DND-41 (cell line): ENCODE data around the gene KRTCAP2.

Source experiments
- ATAC-seq: fragments of 200-7000 bp; cut with Tn5 transposase; 3 replicates; pipeline ENCODE4 v1.9.1; 2021; ENCODE audit warnings: low read depth; ENCODE audit not compliant: insufficient read depth
- DNase-seq: peaks from one replicate; pipeline ENCODE4 v3.0.0-alpha.2; 2020
- H2AFZ ChIP-seq: 2 replicates; pipeline ENCODE4 v1.6.0; 2012; ENCODE audit warnings: low read depth, low read length
- H3K27ac ChIP-seq: 2 replicates; pipeline ENCODE4 v1.5.1; 2012; ENCODE audit warnings: low read length, inconsistent platforms
- H3K27me3 ChIP-seq: fragments of 200-600 bp; sonication (generic); 2 replicates; pipeline ENCODE4 v1.6.0; 2012; ENCODE audit warnings: low read length, mild to moderate bottlenecking, inconsistent platforms; ENCODE audit not compliant: insufficient read depth, poor library complexity
- H3K36me3 ChIP-seq: 2 replicates; pipeline ENCODE4 v1.5.1; 2012; ENCODE audit warnings: low read length, inconsistent platforms; ENCODE audit not compliant: insufficient read depth
- H3K4me1 ChIP-seq: 2 replicates; pipeline ENCODE4 v1.5.1; 2012; ENCODE audit warnings: mild to moderate bottlenecking, low read length; ENCODE audit not compliant: insufficient read depth
- H3K4me2 ChIP-seq: 2 replicates; pipeline ENCODE4 v1.6.0; 2012; ENCODE audit warnings: mild to moderate bottlenecking, moderate library complexity, low read length, inconsistent platforms; ENCODE audit not compliant: insufficient read depth
- H3K4me3 ChIP-seq, 2 experiments: fragments of 200-600 bp in 1 of 2; shearing (Covaris generic) in 1 of 2; 2 replicates each; pipeline ENCODE4 v1.5.1; 2012 to 2016; ENCODE audit warnings: inconsistent platforms in 2 of 2, low read length in 2 of 2, mild to moderate bottlenecking in 2 of 2, low read depth in 1 of 2, moderate library complexity in 1 of 2
- H3K79me2 ChIP-seq: 2 replicates; pipeline ENCODE4 v1.6.0; 2012; ENCODE audit warnings: low read length, inconsistent platforms; ENCODE audit not compliant: insufficient read depth
- H3K9ac ChIP-seq: 2 replicates; pipeline ENCODE4 v1.6.0; 2012; ENCODE audit warnings: low read depth, mild to moderate bottlenecking, inconsistent platforms, low read length, moderate library complexity
- H3K9me3 ChIP-seq: 2 replicates; pipeline ENCODE4 v1.5.1; 2012; ENCODE audit warnings: low read length, moderate library complexity, mild to moderate bottlenecking, inconsistent platforms; ENCODE audit not compliant: insufficient read depth, severe bottlenecking
- H4K20me1 ChIP-seq: 2 replicates; pipeline ENCODE4 v1.6.0; 2012; ENCODE audit warnings: low read length; ENCODE audit not compliant: insufficient read depth
- EZH2 ChIP-seq: IDR thresholded peaks from 3 replicates; pipeline ENCODE4 v1.6.1; 2012; ENCODE audit warnings: borderline replicate concordance, low read depth, mild to moderate bottlenecking, moderate library complexity, low read length, inconsistent platforms; ENCODE audit not compliant: severe bottlenecking
- TF ChIP-seq, protein P1 (sequence below): IDR thresholded peaks from 2 replicates; pipeline ENCODE4 v1.5.1; 2012; ENCODE audit warnings: borderline replicate concordance, low read length, moderate library complexity, mild to moderate bottlenecking; ENCODE audit not compliant: poor library complexity, severe bottlenecking; ENCODE audit errors: extremely low read depth

KRTCAP2 gene

DNA sequence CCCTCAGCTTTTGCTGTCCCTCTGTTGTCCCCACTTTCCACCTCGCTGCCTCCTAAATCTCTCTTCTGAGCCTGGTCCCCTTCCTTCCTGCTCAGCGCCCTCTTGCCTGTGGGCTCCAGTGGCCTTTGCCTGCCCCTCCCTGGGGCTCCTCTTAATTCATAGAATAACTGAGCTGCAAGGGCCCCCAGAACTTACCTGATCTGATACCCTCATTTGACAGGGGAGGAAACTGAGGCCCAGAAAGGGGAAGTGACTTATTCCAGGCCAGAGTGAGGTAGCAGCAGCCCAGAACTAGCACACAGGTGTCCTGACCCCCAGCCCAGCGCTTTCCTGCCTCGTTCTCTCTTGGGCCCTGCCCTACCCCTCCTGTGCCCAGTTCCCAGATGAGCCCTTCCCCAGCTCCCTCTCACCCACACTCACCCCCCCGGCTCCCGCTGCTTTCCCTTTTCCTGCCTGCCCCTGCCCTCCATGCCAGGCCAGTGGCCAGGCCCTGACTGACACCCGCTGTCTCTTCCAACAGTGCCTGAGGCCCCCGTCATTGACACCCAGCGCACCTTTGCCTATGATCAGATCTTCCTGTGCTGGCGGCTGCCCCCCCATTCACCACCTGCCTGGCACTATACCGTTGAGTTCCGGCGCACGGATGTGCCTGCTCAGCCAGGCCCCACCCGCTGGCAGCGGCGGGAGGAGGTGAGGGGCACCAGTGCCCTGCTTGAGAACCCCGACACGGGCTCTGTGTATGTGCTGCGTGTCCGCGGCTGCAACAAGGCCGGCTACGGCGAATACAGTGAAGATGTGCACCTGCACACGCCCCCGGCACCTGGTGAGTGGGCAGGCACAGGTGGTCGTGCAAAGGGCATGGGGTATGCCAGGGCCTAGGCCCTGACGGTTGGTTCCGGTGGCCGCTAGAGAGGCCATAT, 6.3 kb upstream of the KRTCAP2 start:
- ATAC-seq, result no peak
- H2AFZ ChIP-seq, result no peak overlapping the region

DNA sequence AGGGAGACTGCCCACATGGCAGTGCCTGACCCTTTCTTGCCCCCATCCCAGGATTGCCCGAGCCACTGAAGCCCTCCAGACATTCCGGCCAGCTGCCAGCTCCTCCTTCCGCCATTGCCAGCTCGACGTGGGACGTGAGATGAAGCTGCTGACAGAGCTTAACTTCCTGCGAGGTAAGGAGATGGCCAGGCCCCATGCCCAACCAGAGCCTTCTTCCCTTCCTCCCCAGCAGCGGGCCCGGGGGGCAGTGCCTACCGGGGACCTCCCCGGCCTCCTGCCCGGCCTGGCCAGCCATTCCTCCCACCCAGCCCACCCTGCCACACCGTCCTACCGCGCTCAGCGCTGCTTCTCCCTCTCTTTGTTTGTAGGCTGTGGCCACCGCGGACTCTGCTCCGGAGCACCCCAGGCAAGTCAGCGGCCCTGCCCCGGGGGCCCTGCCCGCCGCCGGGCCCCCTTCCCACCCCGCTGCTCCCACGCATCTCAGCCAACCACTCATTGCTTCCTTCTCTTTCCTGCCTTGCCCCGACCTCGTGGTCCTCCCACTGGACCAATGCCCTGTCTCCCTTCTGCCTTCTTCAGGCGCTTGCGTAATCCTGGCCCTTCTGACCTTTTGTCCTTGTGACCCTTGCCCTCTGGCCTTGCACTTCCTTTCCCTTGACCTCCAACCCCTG, 5.5 kb upstream of the KRTCAP2 start:
- ATAC-seq (no peak), DNase-seq (no peak)
- TF ChIP-seq, protein P1, sequence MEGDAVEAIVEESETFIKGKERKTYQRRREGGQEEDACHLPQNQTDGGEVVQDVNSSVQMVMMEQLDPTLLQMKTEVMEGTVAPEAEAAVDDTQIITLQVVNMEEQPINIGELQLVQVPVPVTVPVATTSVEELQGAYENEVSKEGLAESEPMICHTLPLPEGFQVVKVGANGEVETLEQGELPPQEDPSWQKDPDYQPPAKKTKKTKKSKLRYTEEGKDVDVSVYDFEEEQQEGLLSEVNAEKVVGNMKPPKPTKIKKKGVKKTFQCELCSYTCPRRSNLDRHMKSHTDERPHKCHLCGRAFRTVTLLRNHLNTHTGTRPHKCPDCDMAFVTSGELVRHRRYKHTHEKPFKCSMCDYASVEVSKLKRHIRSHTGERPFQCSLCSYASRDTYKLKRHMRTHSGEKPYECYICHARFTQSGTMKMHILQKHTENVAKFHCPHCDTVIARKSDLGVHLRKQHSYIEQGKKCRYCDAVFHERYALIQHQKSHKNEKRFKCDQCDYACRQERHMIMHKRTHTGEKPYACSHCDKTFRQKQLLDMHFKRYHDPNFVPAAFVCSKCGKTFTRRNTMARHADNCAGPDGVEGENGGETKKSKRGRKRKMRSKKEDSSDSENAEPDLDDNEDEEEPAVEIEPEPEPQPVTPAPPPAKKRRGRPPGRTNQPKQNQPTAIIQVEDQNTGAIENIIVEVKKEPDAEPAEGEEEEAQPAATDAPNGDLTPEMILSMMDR, result no peak
- TF ChIP-seq EZH2, result no peak
- peaks cover 31% of the 10 kb centered on the region for H3K4me1 ChIP-seq
- no peaks in the 10 kb centered on the region for H3K79me2 ChIP-seq
- no peak overlapping the region for H3K4me2 ChIP-seq
- H3K4me3 ChIP-seq, result no peak overlapping the region
- H2AFZ ChIP-seq, result no peak overlapping the region
- peaks cover 12% of the 10 kb centered on the region; the same call in 1 of the 2 replicates for H3K36me3 ChIP-seq
- H3K27me3 ChIP-seq, result no peaks in the 10 kb centered on the region
- H3K9ac ChIP-seq, result no peak overlapping the region
- no peak overlapping the region for H3K27ac ChIP-seq
- no peaks in the 10 kb centered on the region for H3K9me3 ChIP-seq
- no peaks in the 10 kb centered on the region for H4K20me1 ChIP-seq

More for the DNA sequence above, 6.3 kb upstream of the KRTCAP2 start:
- Histone ChIP-seq H3K27me3 (no peaks in the 10 kb centered on the region), H3K9ac (no peak overlapping the region), H3K9me3 (no peaks in the 10 kb centered on the region), H4K20me1 (no peaks in the 10 kb centered on the region), H3K4me2 (no peak overlapping the region), H3K4me3 (no peak overlapping the region), H3K4me1 (peaks cover 23% of the 10 kb centered on the region), H3K36me3 (peaks cover 12% of the 10 kb centered on the region; the same call in 1 of the 2 replicates), H3K27ac (no peak overlapping the region), H3K79me2 (no peaks in the 10 kb centered on the region)
- no peak for TF ChIP-seq EZH2
- TF ChIP-seq, protein P1, result no peak
- DNase-seq, result no peak

DNA sequence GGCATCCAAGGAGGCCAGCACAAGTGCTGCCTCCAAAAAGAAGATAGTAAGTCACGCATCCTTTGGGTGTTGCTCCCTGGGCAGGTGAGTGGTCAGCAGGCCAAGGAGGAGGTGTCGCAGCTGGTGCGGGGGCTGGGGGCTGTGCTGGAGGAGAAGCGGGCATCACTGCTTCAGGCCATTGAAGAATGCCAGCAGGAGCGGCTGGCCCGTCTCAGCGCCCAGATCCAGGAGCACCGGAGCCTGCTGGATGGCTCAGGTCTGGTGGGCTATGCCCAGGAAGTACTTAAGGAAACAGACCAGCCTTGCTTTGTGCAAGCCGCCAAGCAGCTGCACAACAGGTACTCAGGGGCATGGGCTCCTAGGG, 4.8 kb upstream of the KRTCAP2 start:
- no peak for ATAC-seq
- H3K9ac ChIP-seq, result no peak overlapping the region
- H3K4me1 ChIP-seq, result peaks cover 35% of the 10 kb centered on the region

More for the DNA sequence above, 4.8 kb upstream of the KRTCAP2 start:
- Histone ChIP-seq H3K27ac (no peak overlapping the region), H3K27me3 (no peaks in the 10 kb centered on the region), H3K36me3 (peaks cover 12% of the 10 kb centered on the region; the same call in 1 of the 2 replicates), H3K4me3 (no peak overlapping the region), H2AFZ (no peak overlapping the region), H3K79me2 (peaks cover 2% of the 10 kb centered on the region), H3K4me2 (no peak overlapping the region), H3K9me3 (no peaks in the 10 kb centered on the region), H4K20me1 (no peaks in the 10 kb centered on the region)
- no peak for DNase-seq
- TF ChIP-seq EZH2, result no peak
- TF ChIP-seq, protein P1, result no peak
